AG10803 (cell line): ENCODE results near the gene ZBP1.

Source experiments
- DNase-seq: peaks from one replicate; pipeline ENCODE4 v3.0.0; 2010; ENCODE audit warnings: low read depth
- H3K4me3 ChIP-seq: 2 replicates; pipeline ENCODE4 v1.5.1; 2011; ENCODE audit warnings: mild to moderate bottlenecking, low read length, control low read depth
- TF ChIP-seq, protein P1 (sequence below): conservative IDR thresholded peaks from 2 replicates; pipeline ENCODE4 v1.5.1; 2011; ENCODE audit warnings: mild to moderate bottlenecking, low read length, control low read depth, inconsistent platforms

Gene ZBP1

DNA sequence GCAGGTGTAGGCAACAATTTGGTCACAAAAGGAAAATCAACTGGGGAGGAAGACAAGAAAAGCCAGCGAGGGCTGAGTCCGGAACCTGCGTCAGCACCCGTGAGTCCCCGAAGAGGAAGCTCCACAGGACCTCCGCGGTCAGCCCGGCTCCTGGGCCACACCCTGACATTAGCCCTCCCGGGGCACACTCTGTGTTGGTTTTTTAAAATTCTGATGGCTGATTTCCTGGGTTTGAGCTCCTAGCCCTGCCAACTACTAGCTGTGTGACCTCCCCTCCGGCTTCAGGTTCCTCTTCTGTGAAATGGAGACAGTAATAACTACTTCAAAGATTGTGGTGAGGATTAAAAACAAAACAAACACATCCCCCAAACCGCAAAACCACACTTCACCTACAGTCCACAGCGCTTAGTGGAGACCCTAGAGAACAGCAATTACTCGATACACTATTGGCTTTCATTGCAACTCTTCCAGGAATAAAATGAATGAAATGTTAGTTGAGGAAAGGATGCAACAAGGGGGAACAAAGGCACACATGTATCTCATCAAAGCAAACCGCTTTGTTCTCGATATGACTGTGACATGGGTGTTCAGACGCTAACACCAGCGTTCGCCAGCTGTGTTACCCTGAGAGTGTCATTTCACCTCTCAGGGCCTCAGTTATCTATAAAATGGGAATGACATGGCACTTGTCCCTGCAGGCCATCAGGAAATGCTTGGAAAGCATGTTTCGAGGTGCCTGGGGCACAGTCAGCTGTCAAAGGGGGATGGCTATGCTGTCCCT is 985 bp downstream of the ZBP1 start:
- H3K4me3 ChIP-seq: no peak overlapping the region
- TF ChIP-seq, protein P1, sequence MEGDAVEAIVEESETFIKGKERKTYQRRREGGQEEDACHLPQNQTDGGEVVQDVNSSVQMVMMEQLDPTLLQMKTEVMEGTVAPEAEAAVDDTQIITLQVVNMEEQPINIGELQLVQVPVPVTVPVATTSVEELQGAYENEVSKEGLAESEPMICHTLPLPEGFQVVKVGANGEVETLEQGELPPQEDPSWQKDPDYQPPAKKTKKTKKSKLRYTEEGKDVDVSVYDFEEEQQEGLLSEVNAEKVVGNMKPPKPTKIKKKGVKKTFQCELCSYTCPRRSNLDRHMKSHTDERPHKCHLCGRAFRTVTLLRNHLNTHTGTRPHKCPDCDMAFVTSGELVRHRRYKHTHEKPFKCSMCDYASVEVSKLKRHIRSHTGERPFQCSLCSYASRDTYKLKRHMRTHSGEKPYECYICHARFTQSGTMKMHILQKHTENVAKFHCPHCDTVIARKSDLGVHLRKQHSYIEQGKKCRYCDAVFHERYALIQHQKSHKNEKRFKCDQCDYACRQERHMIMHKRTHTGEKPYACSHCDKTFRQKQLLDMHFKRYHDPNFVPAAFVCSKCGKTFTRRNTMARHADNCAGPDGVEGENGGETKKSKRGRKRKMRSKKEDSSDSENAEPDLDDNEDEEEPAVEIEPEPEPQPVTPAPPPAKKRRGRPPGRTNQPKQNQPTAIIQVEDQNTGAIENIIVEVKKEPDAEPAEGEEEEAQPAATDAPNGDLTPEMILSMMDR: no peak
- no peak for DNase-seq

DNA sequence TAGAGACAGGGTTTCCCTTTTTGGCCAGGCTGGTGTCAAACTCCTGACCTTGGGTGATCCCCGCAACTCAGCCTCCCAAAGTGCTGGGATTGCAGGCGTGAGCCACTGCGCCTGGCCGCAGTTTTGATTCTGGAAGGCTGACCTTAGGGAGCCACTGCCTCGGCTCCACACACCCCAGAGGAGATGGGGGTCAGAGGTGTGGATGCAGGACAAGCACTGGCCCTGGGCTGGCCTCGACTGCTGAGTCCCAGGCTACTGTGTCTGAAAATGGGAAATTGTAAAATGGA is 1.5 kb downstream of the ZBP1 start:
- TF ChIP-seq, protein P1: no peak
- H3K4me3 ChIP-seq: no peak overlapping the region
- no peak for DNase-seq

DNA sequence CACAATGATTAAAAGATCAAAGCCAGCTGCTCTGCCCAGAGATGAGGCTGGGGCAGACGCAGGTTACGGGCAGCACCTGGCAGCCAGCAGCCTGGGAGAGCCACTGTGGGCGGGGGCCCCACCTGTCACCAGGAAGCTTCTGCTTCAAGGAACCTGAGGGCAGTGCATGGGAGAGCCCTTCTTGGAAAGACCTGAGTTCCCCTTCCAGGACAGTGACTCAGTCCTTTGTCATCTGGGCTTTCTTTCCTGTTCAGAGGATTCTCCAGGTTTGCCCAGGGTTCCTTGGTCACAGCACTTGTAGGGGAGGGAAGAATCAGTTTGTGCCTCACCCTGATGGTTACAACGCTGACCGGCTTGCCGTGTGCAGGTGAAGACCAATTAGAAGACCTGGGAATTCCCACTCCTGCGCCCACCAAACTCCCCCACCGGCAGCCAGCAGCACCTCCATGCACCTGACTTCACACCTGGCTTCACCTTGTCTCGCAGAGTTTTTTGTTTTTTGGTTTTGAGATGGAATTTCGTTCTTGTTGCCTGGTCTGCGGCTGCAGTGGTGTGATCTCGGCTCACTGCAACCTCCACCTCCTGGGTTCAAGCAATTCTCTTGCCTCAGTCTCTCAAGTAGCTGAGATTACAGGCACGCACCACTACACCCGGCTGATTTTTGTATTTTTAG is 2.0 kb downstream of the ZBP1 start:
- TF ChIP-seq, protein P1: no peak
- DNase-seq: no peak
- no peak overlapping the region for H3K4me3 ChIP-seq

DNA sequence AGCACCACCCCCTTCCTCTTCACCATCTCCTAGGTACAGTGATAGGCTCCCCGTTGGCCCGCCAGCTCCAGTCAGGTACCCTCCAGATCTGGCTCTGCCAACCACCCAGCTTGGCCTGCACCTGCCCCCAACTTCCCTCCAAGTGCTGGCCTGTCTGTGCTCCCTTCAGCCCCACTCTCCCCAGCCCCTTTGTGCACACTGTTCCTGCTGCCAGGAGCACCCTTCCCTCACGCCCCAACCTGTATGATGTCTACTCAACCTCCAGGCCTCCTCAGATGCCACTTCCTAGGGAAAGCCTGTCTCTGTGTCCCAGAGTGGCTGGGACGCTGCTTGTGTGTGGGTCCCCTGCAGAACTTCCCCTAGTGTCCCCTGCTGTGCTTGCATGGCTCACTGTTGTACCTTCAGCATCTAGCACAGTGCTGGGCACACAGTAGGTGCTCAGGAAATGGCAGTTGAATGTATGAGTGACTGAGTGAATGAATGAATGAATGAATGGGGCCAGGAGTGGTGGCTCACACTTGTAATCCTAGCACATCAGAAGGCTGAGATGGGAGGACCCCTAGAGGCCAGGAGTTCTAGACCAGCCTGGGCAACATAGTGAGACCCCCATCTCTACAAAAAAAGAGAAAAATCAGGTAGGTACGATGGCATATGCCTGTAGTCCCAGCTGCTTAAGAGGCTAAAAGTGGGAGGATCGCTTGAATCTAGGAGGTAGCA is 3.0 kb downstream of the ZBP1 start:
- TF ChIP-seq, protein P1: no peak
- no peak overlapping the region for H3K4me3 ChIP-seq
- no peak for DNase-seq

DNA sequence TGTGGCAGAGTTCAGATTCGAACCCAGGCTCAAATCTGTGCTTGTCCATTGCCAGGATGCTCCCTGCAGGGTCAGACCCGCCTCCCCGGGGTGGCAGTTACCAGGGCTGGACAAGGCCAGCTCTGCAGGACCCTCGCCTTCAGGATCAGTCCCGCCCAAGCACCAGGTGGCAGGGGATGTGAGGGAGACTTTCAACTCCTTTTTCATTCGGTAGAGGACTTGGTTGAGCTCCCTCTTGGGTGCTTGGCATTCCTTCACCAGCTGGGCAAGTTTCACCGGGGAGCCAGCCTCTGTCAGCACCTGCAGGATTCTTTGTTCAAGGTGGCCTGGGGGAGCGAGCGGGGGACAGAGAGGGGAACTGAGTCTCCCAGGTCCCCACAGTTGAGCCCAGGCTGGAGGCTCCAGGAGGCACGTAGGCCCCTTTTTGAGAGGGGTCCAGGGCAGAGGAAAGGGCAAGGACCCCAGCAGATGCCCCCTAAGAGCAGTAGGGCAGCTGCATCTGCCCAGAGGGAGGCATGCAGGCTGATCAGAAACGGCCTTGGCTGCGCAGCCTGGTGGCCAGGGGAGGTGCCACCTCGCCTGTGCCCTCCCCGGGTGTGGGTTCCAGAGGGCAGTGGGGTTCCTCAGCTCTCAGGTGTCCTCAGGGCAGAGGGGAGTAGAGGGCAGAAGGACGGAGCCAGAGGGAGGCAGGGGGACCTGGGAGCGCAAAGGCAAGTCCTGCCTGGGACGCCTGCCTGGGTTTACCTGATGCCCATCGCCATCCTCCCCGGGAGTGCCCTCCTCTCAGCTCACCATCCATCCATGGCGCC is 3.9 kb downstream of the ZBP1 start:
- DNase-seq: no peak
- TF ChIP-seq, protein P1: no peak
- H3K4me3 ChIP-seq: no peak overlapping the region

DNA sequence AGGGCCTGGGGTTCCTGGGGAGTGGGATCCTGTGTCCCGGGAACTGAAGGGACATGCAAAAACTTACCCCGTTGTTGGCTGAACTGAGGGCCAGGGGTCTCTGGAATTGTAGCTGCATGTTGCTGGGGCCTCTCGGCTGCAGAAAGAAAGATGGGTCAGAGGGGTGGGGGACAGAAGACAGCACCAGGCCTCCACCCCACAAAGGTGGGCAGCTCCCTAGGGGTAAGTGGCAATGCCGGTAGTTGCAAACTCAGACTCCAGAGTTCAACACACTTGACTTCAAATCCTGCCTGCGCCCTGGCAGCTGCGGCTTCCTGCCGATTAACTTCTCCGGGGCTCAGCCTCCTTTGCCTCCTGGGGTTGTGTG is 4.8 kb downstream of the ZBP1 start:
- DNase-seq: no peak
- TF ChIP-seq, protein P1: no peak
- no peak overlapping the region for H3K4me3 ChIP-seq
